T47D (cell line): ENCODE results near the gene DHX15.

ENCODE experiments used
- DNase-seq, 2 experiments: peaks; one replicate each; pipeline versions ENCODE4 v3.0.0 to v3.0.0-alpha.2; 2011 to 2012; ENCODE audit warnings: low read depth in 1 of 2, low spot score in 1 of 2
- JUND ChIP-seq: IDR thresholded peaks from 2 replicates; pipeline ENCODE4 v1.6.1; 2012; ENCODE audit warnings: low read depth
- in situ Hi-C: cut with HindIII; loops from 2 replicates; pipeline ENCODE4 v1.10.0; 2016; ENCODE audit warnings: low sequenced_read_pairs, low pct_unique_long_range_greater_than_20kb

Gene DHX15

DNA sequence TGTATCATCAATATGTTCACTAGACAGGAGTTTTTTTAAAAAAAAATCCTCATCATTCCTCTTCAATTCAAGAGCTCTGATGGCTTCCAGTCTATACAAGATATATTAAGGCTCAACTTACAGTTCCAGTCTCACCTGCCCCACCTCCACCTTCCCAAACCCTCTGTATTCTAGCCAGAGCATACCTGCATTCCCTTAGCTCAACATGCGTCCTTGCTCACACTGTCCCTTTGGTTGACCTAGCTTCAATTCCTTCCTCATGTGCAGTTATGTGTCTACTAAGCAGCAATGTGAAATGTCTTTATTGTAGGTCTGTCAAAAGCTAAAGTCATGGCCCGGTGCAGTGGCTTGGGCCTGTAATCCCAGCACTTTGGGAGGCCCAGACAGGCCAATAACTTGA lies 10.8 kb downstream of the DHX15 start:
- in situ Hi-C loops = no loop called here
- no peak for TF ChIP-seq JUND
- no peak for DNase-seq

DNA sequence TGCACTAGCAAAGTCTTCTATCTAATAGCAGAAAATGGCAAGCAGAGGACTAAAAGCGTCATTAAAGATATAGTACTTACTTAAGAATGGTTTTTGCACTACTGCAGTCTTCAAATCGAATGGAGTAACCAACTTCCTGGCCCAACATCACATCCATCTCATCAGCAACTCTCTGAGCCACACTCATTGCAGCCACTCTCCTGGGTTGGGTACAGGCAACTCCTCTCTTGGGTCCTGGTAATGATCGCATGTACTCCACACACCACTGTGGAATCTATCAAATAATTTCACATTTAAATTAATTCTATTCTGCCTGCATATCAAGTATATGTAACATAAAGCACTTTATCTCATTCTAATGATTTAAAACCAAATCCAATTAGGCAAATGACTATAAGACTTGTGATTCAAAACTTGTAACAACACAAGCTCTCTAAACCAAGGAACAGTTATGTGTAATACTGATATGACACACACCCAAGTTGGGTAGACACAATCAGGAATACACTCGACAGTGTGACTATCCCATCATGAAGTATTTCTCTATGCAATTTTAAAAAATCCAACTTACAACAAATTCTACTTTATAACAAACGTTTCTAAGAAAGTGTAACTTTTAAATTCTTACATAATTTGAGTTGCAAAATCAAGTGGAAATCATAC lies 13.6 kb downstream of the DHX15 start:
- DNase-seq = no peak
- in situ Hi-C loops = no loop called here

DNA sequence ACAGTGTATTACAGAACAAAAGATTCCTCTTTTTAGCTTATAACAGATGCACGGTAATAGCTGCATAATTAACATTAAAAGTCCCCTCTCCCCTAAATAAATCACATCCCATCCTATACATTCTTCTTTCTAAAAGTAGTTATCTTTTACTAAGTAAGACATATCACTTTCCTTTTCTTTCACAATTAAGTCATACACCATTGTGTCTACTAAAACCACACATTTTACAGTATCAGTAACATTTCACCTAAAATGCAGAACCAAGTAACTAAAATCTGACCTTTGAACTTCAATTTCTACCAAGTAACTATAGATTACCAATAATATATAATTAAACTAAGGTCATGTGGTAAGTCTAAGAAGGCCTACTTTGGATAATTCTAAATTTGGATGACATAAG lies 14.2 kb downstream of the DHX15 start:
- in situ Hi-C loops = no loop called here
- no peak for TF ChIP-seq JUND
- DNase-seq = no peak

More for the DNA sequence above, 13.6 kb downstream of the DHX15 start:
- TF ChIP-seq JUND = no peak

DNA sequence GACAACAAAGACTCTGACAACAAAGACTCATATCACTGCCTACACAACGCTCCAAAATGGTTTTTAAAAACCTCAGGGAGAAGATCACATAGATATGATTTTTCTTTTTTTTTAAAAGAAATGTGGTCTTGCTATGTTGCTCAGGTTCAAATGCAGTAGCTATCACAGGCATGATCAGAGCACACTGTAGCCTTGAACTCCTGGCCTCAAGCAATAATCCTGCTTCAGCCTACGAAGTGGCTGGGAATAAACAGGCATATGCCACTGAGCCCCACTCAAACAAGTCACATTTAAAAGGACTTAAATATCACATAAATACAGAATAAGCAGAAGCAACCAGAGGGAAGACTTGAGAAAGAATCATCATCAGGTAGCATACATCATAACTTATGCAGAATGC lies 14.7 kb downstream of the DHX15 start:
- no peak for TF ChIP-seq JUND
- no peak for DNase-seq
- in situ Hi-C loops = no loop called here

DNA sequence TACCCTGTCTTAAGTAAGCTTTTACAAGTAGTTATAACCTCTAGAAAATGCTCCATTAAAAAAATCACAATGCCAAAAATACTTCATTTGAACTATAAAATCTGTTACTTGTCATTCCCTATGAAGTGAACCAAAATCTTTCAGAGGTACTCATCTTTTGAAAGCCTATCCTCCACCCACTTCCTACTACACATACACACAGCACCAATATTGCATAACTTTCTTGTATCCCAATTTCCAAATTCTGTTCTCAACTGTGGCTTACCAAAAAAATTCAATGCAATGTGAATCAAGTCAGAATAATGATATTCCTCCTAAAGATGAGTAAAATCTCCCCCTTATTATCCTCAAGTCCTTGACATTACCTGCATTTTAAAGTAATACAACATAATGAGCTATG lies 15.9 kb downstream of the DHX15 start:
- TF ChIP-seq JUND = no peak
- DNase-seq = no peak
- in situ Hi-C loops = no loop called here

GRCh38 chr4:24565054-24565453 lies 19.3 kb downstream of the DHX15 start:
- in situ Hi-C loops = no loop called here
- DNase-seq = no peak
- TF ChIP-seq JUND = no peak

- no peak for TF ChIP-seq JUND
- DNase-seq = no peak
- in situ Hi-C loops = no loop called here
These were observed 19.9 kb downstream of the DHX15 start for GRCh38 chr4:24564488-24564887.

GRCh38 chr4:24561438-24562139 lies 22.8 kb downstream of the DHX15 start:
- in situ Hi-C loops = no loop called here
- DNase-seq = no peak
- TF ChIP-seq JUND = no peak

- no peak for TF ChIP-seq JUND
- no peak for DNase-seq
- in situ Hi-C loops = no loop called here
These were observed 23.4 kb downstream of the DHX15 start for GRCh38 chr4:24560868-24561368.

DNA sequence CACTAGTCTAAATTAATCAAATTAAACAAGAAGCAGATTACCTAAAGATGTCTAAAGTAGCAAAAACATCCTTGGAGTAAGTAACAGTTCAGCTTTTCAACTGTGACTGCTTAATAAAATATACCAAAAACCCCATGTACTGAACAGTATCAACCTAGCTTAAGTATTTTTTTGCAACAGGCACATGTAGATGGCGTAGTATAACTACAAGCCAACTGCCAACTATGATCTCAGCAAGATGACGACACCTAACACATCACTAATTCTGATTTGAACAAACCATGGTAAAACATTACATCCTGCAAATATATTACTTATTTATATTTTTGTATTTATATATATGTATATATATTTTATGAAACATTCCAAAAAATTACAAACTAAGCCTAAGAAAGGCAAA lies 24.5 kb downstream of the DHX15 start:
- no peak for TF ChIP-seq JUND

GRCh38 chr4:24559032-24559821 lies 25.1 kb downstream of the DHX15 start:
- no peak for DNase-seq
- TF ChIP-seq JUND = no peak
- in situ Hi-C loops = no loop called here

More for the DNA sequence above, 24.5 kb downstream of the DHX15 start:
- DNase-seq = peak in 1 of 2 experiments; percentile 9
- in situ Hi-C loops = no loop called here

DNA sequence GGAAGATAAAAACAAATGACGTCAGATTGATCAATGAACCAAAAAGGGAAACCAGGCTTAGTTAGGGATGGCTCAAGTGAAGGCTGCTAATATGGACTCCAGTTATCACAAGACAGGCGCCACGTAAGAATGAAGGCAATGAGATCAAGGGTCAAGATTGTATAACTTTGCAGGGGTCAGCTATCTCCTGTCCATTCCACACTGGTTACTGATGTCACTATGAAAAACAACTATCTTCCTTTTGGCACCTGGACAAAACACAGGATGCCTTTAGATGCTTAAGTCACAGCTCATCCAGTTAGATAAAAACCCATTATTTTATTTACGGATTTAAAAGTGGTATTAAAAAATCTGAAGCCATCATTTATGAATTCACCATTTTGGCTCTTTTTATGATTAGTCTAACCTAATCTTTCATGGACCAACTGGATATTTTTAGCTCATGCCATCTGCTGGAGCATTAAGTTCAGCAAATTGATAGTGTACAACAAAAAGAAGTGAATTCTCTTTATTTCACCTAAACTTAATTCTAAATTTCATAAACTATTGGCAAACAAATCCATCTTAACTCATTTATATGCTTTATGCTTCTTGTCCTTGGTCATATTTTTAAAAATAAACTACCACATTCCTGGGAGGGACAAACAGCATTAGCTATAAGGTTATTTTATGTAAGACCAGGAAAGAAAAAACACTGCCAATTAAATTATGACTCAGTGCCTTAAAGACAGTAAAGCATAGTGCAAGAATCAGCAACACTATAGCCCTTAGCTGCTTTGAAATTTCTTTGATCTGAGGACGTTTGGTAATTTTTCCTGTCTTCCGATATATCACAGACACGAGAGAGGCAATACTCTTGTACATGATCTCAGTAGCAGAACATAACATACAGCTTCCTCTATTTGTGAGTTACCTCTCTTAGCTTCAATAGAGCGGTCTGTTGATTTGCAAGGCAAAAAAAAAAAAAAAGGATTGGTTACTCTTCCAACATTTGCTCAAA lies 27.0 kb downstream of the DHX15 start:
- no peak for TF ChIP-seq JUND
- DNase-seq = no peak
- in situ Hi-C loops = no loop called here
